NCI-H510A (cell line): ENCODE measurements around the gene USF2.
A peak's percentile ranks its signal among the peaks of the same experiment; 100 is the strongest.

Experiments used
- DNase-seq: peaks from one replicate; lab custom pipeline; 2025; lab: John Stamatoyannopoulos, UW

Gene USF2

GRCh38 chr19:35241417-35241816, 27.3 kb upstream of the USF2 start:
- DNase-seq: no peak

- DNase-seq: no peak
These were observed 22.2 kb upstream of the USF2 start for GRCh38 chr19:35246466-35247092.

- peak; percentile 87 for DNase-seq
These were observed 21.0 kb upstream of the USF2 start for GRCh38 chr19:35247526-35248309.

GRCh38 chr19:35248310-35249145, 20.2 kb upstream of the USF2 start, which contains the start of gene LSR:
Gene LSR, plus strand, starts transcription at chr19:35249002. Its CDS starts 21 bp downstream, at chr19:35249023.
- DNase-seq: peak; percentile 97

GRCh38 chr19:35249146-35249847, 19.5 kb upstream of the USF2 start:
- DNase-seq: no peak

GRCh38 chr19:35249848-35250711, 18.7 kb upstream of the USF2 start:
- DNase-seq: no peak

GRCh38 chr19:35251456-35251855, 17.3 kb upstream of the USF2 start:
- no peak for DNase-seq

- no peak for DNase-seq
These were observed 15.2 kb upstream of the USF2 start for GRCh38 chr19:35253316-35254286.

GRCh38 chr19:35254341-35255297, 14.1 kb upstream of the USF2 start:
- DNase-seq: no peak

GRCh38 chr19:35256566-35256965, 12.2 kb upstream of the USF2 start:
- no peak for DNase-seq

- DNase-seq: no peak
These were observed 11.7 kb upstream of the USF2 start for GRCh38 chr19:35257113-35257461.

GRCh38 chr19:35260694-35261304, 8.0 kb upstream of the USF2 start:
- no peak for DNase-seq

- DNase-seq: no peak
These were observed 7.2 kb upstream of the USF2 start for GRCh38 chr19:35261356-35262100.

GRCh38 chr19:35262101-35262761, 6.5 kb upstream of the USF2 start:
- DNase-seq: no peak

GRCh38 chr19:35264268-35265125, 4.3 kb upstream of the USF2 start:
- DNase-seq: no peak
